CD4-positive, alpha-beta T cell treated with Interleukin-17A for 1 hour (primary cell): ENCODE measurements around the gene OXER1.
"Not testable (repeated sequence)": the region's sequence is repeated elsewhere in the genome, so short reads cannot be mapped to it uniquely, and the experiment has no call there.

ENCODE experiments used
- DNase-seq: peaks from one replicate; pipeline ENCODE4 v3.0.0-alpha.2; 2020

The OXER1 gene

GRCh38 chr2:42747422-42747821 lies 16.5 kb downstream of the OXER1 start:
- DNase-seq, result no peak

GRCh38 chr2:42744545-42745082 lies 19.3 kb downstream of the OXER1 start:
- no peak for DNase-seq

- no peak for DNase-seq
These were observed 20.3 kb downstream of the OXER1 start for GRCh38 chr2:42743659-42743990.

GRCh38 chr2:42742740-42743658 lies 20.9 kb downstream of the OXER1 start:
- DNase-seq, result no peak

GRCh38 chr2:42741140-42741539 lies 22.8 kb downstream of the OXER1 start:
- no peak for DNase-seq

- DNase-seq, result no peak
These were observed 27.2 kb downstream of the OXER1 start for GRCh38 chr2:42736598-42737322.

GRCh38 chr2:42733852-42734251 lies 30.1 kb downstream of the OXER1 start:
- DNase-seq, result no peak

- not testable (repeated sequence) for DNase-seq
These were observed 32.6 kb downstream of the OXER1 start for GRCh38 chr2:42731316-42731715.

GRCh38 chr2:42726680-42727079 lies 37.3 kb downstream of the OXER1 start:
- no peak for DNase-seq

GRCh38 chr2:42725657-42726056 lies 38.3 kb downstream of the OXER1 start:
- no peak for DNase-seq

GRCh38 chr2:42724886-42725285 lies 39.0 kb downstream of the OXER1 start:
- no peak for DNase-seq

- no peak for DNase-seq
These were observed 40.5 kb downstream of the OXER1 start for GRCh38 chr2:42723465-42723864.

GRCh38 chr2:42722320-42723190 lies 41.4 kb downstream of the OXER1 start:
- peak; percentile 37 for DNase-seq

GRCh38 chr2:42721898-42722297 lies 42.0 kb downstream of the OXER1 start:
- no peak for DNase-seq

GRCh38 chr2:42714686-42715085 lies 49.2 kb downstream of the OXER1 start:
- no peak for DNase-seq

- no peak for DNase-seq
These were observed 50.0 kb downstream of the OXER1 start for GRCh38 chr2:42713920-42714319.

- DNase-seq, result no peak
These were observed 51.0 kb downstream of the OXER1 start for GRCh38 chr2:42712934-42713333.
